Karpas-422 (cell line): ENCODE measurements around the gene MYLK2. TPM values are rescaled to one million over a fixed set of nuclear protein-coding genes. Genes with fewer than 3 reads are reported as not detected.

ENCODE experiments used
- DNase-seq: peaks from one replicate; pipeline ENCODE4 v3.0.0-alpha.2; 2015
- H2AFZ ChIP-seq: fragments of 200-600 bp; sonication (generic); 2 replicates; pipeline ENCODE4 v1.6.1; 2014; ENCODE audit warnings: antibody characterized with exemption, low read length, mixed read lengths
- H3K27ac ChIP-seq: fragments of 200-600 bp; sonication (generic); 2 replicates; pipeline ENCODE4 v1.5.1; 2014; ENCODE audit warnings: mild to moderate bottlenecking, low read length, moderate library complexity
- H3K27me3 ChIP-seq: fragments of 200-600 bp; sonication (generic); 2 replicates; pipeline ENCODE4 v1.6.1; 2014; ENCODE audit warnings: low read length, mixed read lengths
- H3K36me3 ChIP-seq: fragments of 200-600 bp; sonication (generic); 2 replicates; pipeline ENCODE4 v1.6.1; 2014; ENCODE audit warnings: low read length, mixed read lengths; ENCODE audit not compliant: insufficient read depth
- H3K4me1 ChIP-seq: fragments of 200-600 bp; sonication (generic); 2 replicates; pipeline ENCODE4 v1.6.1; 2014; ENCODE audit warnings: mild to moderate bottlenecking, low read length, mixed read lengths
- H3K4me2 ChIP-seq: fragments of 200-600 bp; sonication (generic); 2 replicates; pipeline ENCODE4 v1.6.1; 2014; ENCODE audit warnings: low read length, low read depth, mild to moderate bottlenecking; ENCODE audit not compliant: poor library complexity, severe bottlenecking
- H3K4me3 ChIP-seq: fragments of 200-600 bp; sonication (generic); 2 replicates; pipeline ENCODE4 v1.5.1; 2014; ENCODE audit warnings: mild to moderate bottlenecking, antibody characterized with exemption, low read length, mixed read lengths
- H3K79me2 ChIP-seq: fragments of 200-600 bp; sonication (generic); 2 replicates; pipeline ENCODE4 v1.6.1; 2014; ENCODE audit warnings: mild to moderate bottlenecking, low read length, mixed read lengths
- H3K9ac ChIP-seq: fragments of 200-600 bp; sonication (generic); 2 replicates; pipeline ENCODE4 v1.6.0; 2014; ENCODE audit warnings: low read length
- H3K9me2 ChIP-seq: fragments of 200-600 bp; sonication (generic), shearing (Covaris generic); replicated peaks from 2 replicates; pipeline ENCODE4 v1.6.0; 2014; ENCODE audit warnings: mild to moderate bottlenecking, low read length, moderate library complexity; ENCODE audit not compliant: insufficient read depth
- H3K9me3 ChIP-seq: fragments of 300-700, 200-600 bp; sonication (generic); 2 replicates; pipeline ENCODE4 v1.6.1; 2014; ENCODE audit warnings: low read length, mixed read lengths
- H4K20me1 ChIP-seq: fragments of 200-600 bp; sonication (generic); 2 replicates; pipeline ENCODE4 v1.6.1; 2014; ENCODE audit warnings: mild to moderate bottlenecking, antibody characterized with exemption, low read length, low read depth; ENCODE audit not compliant: insufficient read depth
- small RNA-seq: library from RNA; depleted of rRNA; stranded (forward); fragments of <200 nt; gene quantifications from one replicate; pipeline ENCODE3, GENCODE V24; 2014
- total RNA-seq: library from RNA; depleted of rRNA; stranded (reverse); fragments of >200 nt; shearing (Covaris generic); gene quantifications from 2 replicates; pipeline ENCODE4 v1.2.3, GENCODE V29; 2014; ENCODE audit warnings: low replicate concordance; rRNA removed

Gene MYLK2
- total RNA-seq, 1 experiment from 2014 or later = 0.22 TPM

GRCh38 chr20:31877684-31878083 is 58.5 kb downstream of the MYLK2 start:
- DNase-seq = no peak
- no peak overlapping the region for H3K4me2 ChIP-seq
- no peaks in the 10 kb centered on the region for H3K27me3 ChIP-seq
- peaks cover 5% of the 10 kb centered on the region for H3K4me1 ChIP-seq
- no peak overlapping the region for H3K9ac ChIP-seq
- H3K9me3 ChIP-seq = no peaks in the 10 kb centered on the region
- no peaks in the 10 kb centered on the region for H3K36me3 ChIP-seq
- H3K27ac ChIP-seq = no peak overlapping the region
- no peaks in the 10 kb centered on the region for H3K9me2 ChIP-seq
- H2AFZ ChIP-seq = no peak overlapping the region
- no peaks in the 10 kb centered on the region for H3K79me2 ChIP-seq
- no peak overlapping the region for H3K4me3 ChIP-seq
- no peaks in the 10 kb centered on the region for H4K20me1 ChIP-seq

GRCh38 chr20:31879143-31879987 is 60.2 kb downstream of the MYLK2 start:
- peak overlapping the region; percentile 55 for H3K4me3 ChIP-seq
- no peaks in the 10 kb centered on the region for H3K9me2 ChIP-seq
- peaks cover 5% of the 10 kb centered on the region for H3K4me1 ChIP-seq
- no peaks in the 10 kb centered on the region for H3K27me3 ChIP-seq
- no peaks in the 10 kb centered on the region for H3K36me3 ChIP-seq
- DNase-seq = peak; percentile 90
- no peaks in the 10 kb centered on the region for H3K9me3 ChIP-seq
- H3K9ac ChIP-seq = peak overlapping the region; percentile 59
- H3K79me2 ChIP-seq = no peaks in the 10 kb centered on the region
- H3K27ac ChIP-seq = no peak overlapping the region
- no peaks in the 10 kb centered on the region for H4K20me1 ChIP-seq
- peak overlapping the region; percentile 91; the same call in 1 of the 2 replicates for H2AFZ ChIP-seq
- H3K4me2 ChIP-seq = peak overlapping the region; percentile 66

GRCh38 chr20:31881945-31882344 is 62.8 kb downstream of the MYLK2 start:
- Histone ChIP-seq H3K27ac (no peak overlapping the region), H4K20me1 (no peaks in the 10 kb centered on the region), H3K4me2 (no peak overlapping the region), H3K9me3 (no peaks in the 10 kb centered on the region), H3K36me3 (no peaks in the 10 kb centered on the region), H3K79me2 (no peaks in the 10 kb centered on the region), H3K9ac (no peak overlapping the region), H2AFZ (no peak overlapping the region), H3K9me2 (no peaks in the 10 kb centered on the region), H3K4me3 (no peak overlapping the region), H3K4me1 (peaks cover 5% of the 10 kb centered on the region), H3K27me3 (no peaks in the 10 kb centered on the region)
- DNase-seq = no peak

GRCh38 chr20:31883829-31884228 is 64.7 kb downstream of the MYLK2 start:
- Histone ChIP-seq H3K9me2 (no peaks in the 10 kb centered on the region), H4K20me1 (no peaks in the 10 kb centered on the region), H3K79me2 (no peaks in the 10 kb centered on the region), H3K4me1 (peaks cover 5% of the 10 kb centered on the region), H3K27ac (no peak overlapping the region), H3K4me3 (no peak overlapping the region), H3K4me2 (no peak overlapping the region), H3K36me3 (no peaks in the 10 kb centered on the region), H3K9me3 (no peaks in the 10 kb centered on the region), H2AFZ (no peak overlapping the region), H3K27me3 (no peaks in the 10 kb centered on the region), H3K9ac (no peak overlapping the region)
- DNase-seq = no peak

Small RNA genes lying within 50 kb of the gene (small RNA-seq; reads per million reads assigned to genes)
- gene AL160175.1 = not detected

Other genes starting within 250 kb of the MYLK2 start
- 5.0 TPM in 1 of 2 replicates, not detected in the other for gene ID1, start 214.1 kb upstream of the MYLK2 start, total RNA-seq
- not detected in 2 replicates for gene COX4I2, start 181.4 kb upstream of the MYLK2 start, total RNA-seq
- 41.0 and 56.1 TPM in 2 replicates for gene BCL2L1, start 96.5 kb upstream of the MYLK2 start, total RNA-seq
- 54.0 and 55.5 TPM in 2 replicates for gene TPX2, start 80.1 kb upstream of the MYLK2 start, total RNA-seq
- not detected in 2 replicates for gene FOXS1, start 26.2 kb downstream of the MYLK2 start, total RNA-seq
- gene DUSP15, start 51.2 kb downstream of the MYLK2 start, total RNA-seq = not detected in 2 replicates
- gene TTLL9, start 51.3 kb downstream of the MYLK2 start, total RNA-seq = not detected in 2 replicates
- gene PDRG1, start 132.7 kb downstream of the MYLK2 start, total RNA-seq = 5.7 and 10.7 TPM in 2 replicates
- gene XKR7, start 148.8 kb downstream of the MYLK2 start, total RNA-seq = under 0.01 TPM in 1 of 2 replicates, not detected in the other
- 0.36 and 0.78 TPM in 2 replicates for gene CCM2L, start 191.1 kb downstream of the MYLK2 start, total RNA-seq
- 16.9 and 22.5 TPM in 2 replicates for gene HCK, start 232.9 kb downstream of the MYLK2 start, total RNA-seq